ENCODE measurements around the gene ABHD14A. TPM values are rescaled to one million over a fixed set of nuclear protein-coding genes. Genes with fewer than 3 reads are reported as not detected.

The ABHD14A gene
- total and polyA plus RNA-seq, 9 donors, result 5.1 to 36.1 (median 27.4) TPM

GRCh38 chr3:52028572-52028971 is 53.7 kb downstream of the ABHD14A start:
- Histone ChIP-seq H3K36me3 (no peaks in the 10 kb centered on the region), H3K4me3 (no peak overlapping the region), H3K27ac (no peak overlapping the region), H3K9me3 (no peaks in the 10 kb centered on the region), H3K27me3 (no peaks in the 10 kb centered on the region), H3K4me1 (ENCODE audit: insufficient read depth) (no peaks in the 10 kb centered on the region)
- no peak for DNase-seq
- WGBS, 3 donors, result 69 to 93% (median 79%) methylated on average over 11 to 12 of the region's 12 CpGs
- TF ChIP-seq POLR2A (IDR thresholded peaks at IDR 0.05), result no peak
- TF ChIP-seq CTCF (IDR thresholded peaks at IDR 0.05), result no peak
- TF ChIP-seq EP300 (IDR thresholded peaks at IDR 0.05), result no peak
- intact Hi-C loops (cut with DNase I), result no loop called here

- intact Hi-C loops (cut with DNase I), result no loop called here
- DNase-seq, result no peak
- Histone ChIP-seq H3K36me3 (no peaks in the 10 kb centered on the region), H3K27ac (no peak overlapping the region), H3K9me3 (no peaks in the 10 kb centered on the region), H3K4me3 (no peak overlapping the region), H3K4me1 (ENCODE audit: insufficient read depth) (no peaks in the 10 kb centered on the region), H3K27me3 (no peaks in the 10 kb centered on the region)
- TF ChIP-seq EP300 (IDR thresholded peaks at IDR 0.05), result no peak
- TF ChIP-seq POLR2A (IDR thresholded peaks at IDR 0.05), result no peak
- TF ChIP-seq CTCF (IDR thresholded peaks at IDR 0.05), result no peak
- 57 to 66% (median 60%) methylated on average over 9 of the region's 9 CpGs for WGBS, 3 donors
These were observed 54.2 kb downstream of the ABHD14A start for GRCh38 chr3:52029053-52029452.

GRCh38 chr3:52029535-52029934 is 54.7 kb downstream of the ABHD14A start:
- Histone ChIP-seq H3K27me3 (no peaks in the 10 kb centered on the region), H3K4me3 (no peak overlapping the region), H3K27ac (no peak overlapping the region), H3K4me1 (ENCODE audit: insufficient read depth) (no peaks in the 10 kb centered on the region), H3K9me3 (no peaks in the 10 kb centered on the region), H3K36me3 (no peaks in the 10 kb centered on the region)
- no peak for TF ChIP-seq EP300 (IDR thresholded peaks at IDR 0.05)
- TF ChIP-seq CTCF (IDR thresholded peaks at IDR 0.05), result no peak
- TF ChIP-seq POLR2A (IDR thresholded peaks at IDR 0.05), result no peak
- intact Hi-C loops (cut with DNase I), result no loop called here
- 71 to 86% (median 83%) methylated on average over 10 of the region's 10 CpGs for WGBS, 3 donors
- DNase-seq, result no peak

Small RNAs within 50 kb of the gene (small RNA-seq; reads per million reads assigned to genes)
- not detected for gene AC115284.1

Other genes starting within 250 kb of the ABHD14A start
- not detected for gene IQCF6, start 195.8 kb upstream of the ABHD14A start, total RNA-seq
- gene IQCF6, start 195.8 kb upstream of the ABHD14A start, polyA plus RNA-seq, result not detected
- gene IQCF2, start 113.4 kb upstream of the ABHD14A start, total RNA-seq, result not detected
- not detected for gene IQCF2, start 113.4 kb upstream of the ABHD14A start, polyA plus RNA-seq
- not detected for gene IQCF5, start 99.5 kb upstream of the ABHD14A start, total RNA-seq
- gene IQCF5, start 99.5 kb upstream of the ABHD14A start, polyA plus RNA-seq, result not detected
- under 1 TPM in 1 of 7 donors, not detected in 6; 0.62 TPM for gene IQCF1, start 71.7 kb upstream of the ABHD14A start, total RNA-seq
- not detected for gene IQCF1, start 71.7 kb upstream of the ABHD14A start, polyA plus RNA-seq
- gene RRP9, start 33.2 kb upstream of the ABHD14A start, total RNA-seq, result 10 to 100 TPM in 6 of 7 donors, 1 to 10 TPM in 1; 9.1 to 32.7 (median 19.3) TPM
- 10 to 100 TPM in 1 of 2 donors, 1 to 10 TPM in 1; 4.9 to 16.2 TPM for gene RRP9, start 33.2 kb upstream of the ABHD14A start, polyA plus RNA-seq
- gene PARP3, start 32.7 kb upstream of the ABHD14A start, total RNA-seq, result 10 to 100 TPM in 6 of 7 donors, 1 to 10 TPM in 1; 8.2 to 19.4 (median 11.6) TPM
- gene PARP3, start 32.7 kb upstream of the ABHD14A start, polyA plus RNA-seq, result 10 to 100 TPM in 1 of 2 donors, 1 to 10 TPM in 1; 9.8 to 10.2 TPM
- gene GPR62, start 19.7 kb upstream of the ABHD14A start, total RNA-seq, result under 1 TPM; 0.23 to 0.83 (median 0.36) TPM
- gene GPR62, start 19.7 kb upstream of the ABHD14A start, polyA plus RNA-seq, result under 1 TPM; 0.15 to 0.22 TPM
- 10 to 100 TPM; 36.9 to 83.3 (median 49.0) TPM for gene PCBP4, start 7.6 kb upstream of the ABHD14A start, total RNA-seq
- 10 to 100 TPM in 1 of 2 donors, 1 to 10 TPM in 1; 4.5 to 28.7 TPM for gene PCBP4, start 7.6 kb upstream of the ABHD14A start, polyA plus RNA-seq
- 10 to 100 TPM; 37.1 to 55.7 (median 45.5) TPM for gene ABHD14B, start 1.0 kb upstream of the ABHD14A start, total RNA-seq
- 10 to 100 TPM; 58.4 to 70.9 TPM for gene ABHD14B, start 1.0 kb upstream of the ABHD14A start, polyA plus RNA-seq
- 10 to 100 TPM; 13.8 to 27.4 (median 21.1) TPM for gene ACY1, start 8.5 kb downstream of the ABHD14A start, total RNA-seq
- 10 to 100 TPM in 1 of 2 donors, 1 to 10 TPM in 1; 8.4 to 10.2 TPM for gene ACY1, start 8.5 kb downstream of the ABHD14A start, polyA plus RNA-seq
- gene RPL29, start 20.8 kb downstream of the ABHD14A start, total RNA-seq, result 1,000 to 10,000 TPM; 1,785 to 3,905 (median 1,999) TPM
- gene RPL29, start 20.8 kb downstream of the ABHD14A start, polyA plus RNA-seq, result 1,000 to 10,000 TPM; 1,901 to 3,982 TPM
- 10 to 100 TPM in 5 of 7 donors, 1 to 10 TPM in 2; 5.1 to 18.0 (median 15.2) TPM for gene DUSP7, start 81.5 kb downstream of the ABHD14A start, total RNA-seq
- gene DUSP7, start 81.5 kb downstream of the ABHD14A start, polyA plus RNA-seq, result 1 to 10 TPM; 6.5 to 8.6 TPM
- 1 to 10 TPM in 5 of 7 donors, under 1 TPM in 2; 0.53 to 1.8 (median 1.3) TPM for gene POC1A, start 179.4 kb downstream of the ABHD14A start, total RNA-seq
- 1 to 10 TPM; 1.1 to 1.3 TPM for gene POC1A, start 179.4 kb downstream of the ABHD14A start, polyA plus RNA-seq
- 10 to 100 TPM; 17.9 to 37.4 (median 25.8) TPM for gene ALAS1, start 223.1 kb downstream of the ABHD14A start, total RNA-seq
- gene ALAS1, start 223.1 kb downstream of the ABHD14A start, polyA plus RNA-seq, result 10 to 100 TPM; 16.1 to 70.1 TPM

All from ovary (tissue), 9 donors.